Ureter (tissue), 1 donor: ENCODE results near the gene PAPSS1. TPM values are rescaled to one million over a fixed set of nuclear protein-coding genes. Genes with fewer than 3 reads are reported as not detected.
"Not testable (repeated sequence)": the region's sequence is repeated elsewhere in the genome, so short reads cannot be mapped to it uniquely, and the experiment has no call there.

Source experiments
- DNase-seq: peaks from one replicate; pipeline ENCODE4 v3.0.0-alpha.2; 2020; ENCODE audit warnings: low spot score
- total RNA-seq: library from RNA; stranded (reverse); gene quantifications from one replicate; pipeline ENCODE4 v1.2.4, GENCODE V29; 2023
- donor health status: DM: yes; HTN: yes; CAD: no.

Gene PAPSS1
- total RNA-seq, 1 donor from 2014 or later, result 44.7 TPM

DNA sequence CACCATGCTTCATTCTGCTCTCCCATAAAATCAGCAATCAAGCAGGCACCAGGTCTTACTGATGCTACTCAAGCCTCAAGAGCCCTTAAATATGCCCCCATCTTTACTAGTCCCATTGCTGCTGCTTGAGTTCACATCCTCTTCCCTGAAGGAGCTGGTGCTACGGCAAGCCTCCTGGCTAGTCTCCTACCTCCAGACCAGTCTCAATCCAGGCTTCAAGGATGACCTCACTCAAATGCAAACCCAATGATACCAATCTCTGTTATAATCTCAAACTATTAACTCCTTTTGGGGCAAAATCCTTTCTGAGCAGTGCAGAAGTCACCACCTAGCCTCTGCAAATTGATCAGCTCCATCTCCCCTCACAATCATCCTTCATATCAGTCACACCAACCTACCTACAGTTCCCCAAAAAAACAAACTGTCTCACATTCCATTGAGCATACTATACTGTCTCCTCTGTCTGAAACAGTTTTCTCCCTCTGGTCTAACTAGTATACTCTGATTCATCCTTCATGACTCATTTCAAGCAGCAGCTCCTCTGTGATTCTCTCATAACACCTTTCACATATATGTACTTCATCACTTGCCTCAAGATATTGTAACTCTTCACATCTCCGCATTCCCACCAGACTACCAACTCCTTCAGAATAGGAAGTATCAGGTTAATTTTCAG lies 30.0 kb downstream of the PAPSS1 start:
- DNase-seq, result no peak

DNA sequence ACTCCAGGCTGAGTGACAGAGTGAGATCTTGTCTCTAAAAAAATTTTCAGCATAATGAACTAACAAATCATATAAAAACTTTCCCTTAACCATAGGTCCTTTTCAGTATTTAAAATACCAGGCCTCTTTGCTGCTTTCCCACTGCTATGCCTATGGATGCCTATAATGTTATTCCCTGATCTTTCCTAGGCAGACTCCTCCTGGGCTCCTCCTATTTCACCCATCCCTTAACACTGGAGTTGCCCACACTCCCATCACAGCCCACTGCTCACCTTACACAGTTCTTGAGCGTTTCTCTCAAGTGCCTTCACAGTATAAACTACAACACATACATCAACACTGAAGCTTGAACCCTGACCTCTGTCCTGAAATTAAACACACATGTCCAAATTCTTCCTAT lies 31.6 kb downstream of the PAPSS1 start:
- no peak for DNase-seq

DNA sequence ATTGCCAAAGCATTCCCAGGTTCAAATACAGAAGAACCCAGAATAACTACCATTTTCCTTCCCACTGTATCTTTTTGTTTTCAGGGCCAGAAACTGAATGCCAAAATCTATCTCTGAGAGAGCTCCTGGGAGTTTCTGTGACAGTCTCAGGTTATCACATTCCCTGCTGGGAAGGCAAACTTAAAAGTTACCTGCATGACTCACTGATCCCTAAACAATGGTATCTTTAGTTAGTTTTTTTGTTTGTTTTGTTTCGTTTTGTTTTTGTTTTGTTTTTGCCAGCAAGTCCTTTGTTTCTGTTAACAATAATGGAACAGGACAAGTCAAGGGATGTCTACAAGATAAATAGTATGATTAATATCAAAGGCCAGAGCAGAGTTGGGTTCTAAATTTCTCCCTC lies 34.3 kb downstream of the PAPSS1 start:
- no peak for DNase-seq

GRCh38 chr4:107683873-107684272 lies 36.2 kb downstream of the PAPSS1 start:
- no peak for DNase-seq

- DNase-seq, result no peak
Measured at GRCh38 chr4:107682306-107682705, 37.7 kb downstream of the PAPSS1 start.

DNA sequence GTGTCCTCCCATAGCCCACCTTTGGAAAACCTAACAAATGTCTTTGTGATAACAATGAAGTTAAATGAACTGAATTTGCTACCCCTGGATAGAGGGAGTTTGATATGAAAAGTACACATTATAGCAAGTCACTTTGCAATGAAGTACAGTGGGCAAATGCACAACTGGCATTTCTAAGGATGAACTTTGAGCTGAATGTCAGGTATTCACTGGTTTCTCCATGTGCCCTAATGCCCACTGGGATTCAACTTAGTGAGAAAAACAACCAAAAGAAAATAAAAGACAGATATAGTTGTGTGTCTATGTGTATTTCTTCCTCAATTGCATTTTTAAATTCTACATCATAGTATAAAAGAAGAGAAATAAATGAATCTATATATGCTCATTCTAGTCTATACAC lies 51.0 kb downstream of the PAPSS1 start:
- DNase-seq, result no peak

- DNase-seq, result no peak
Measured at GRCh38 chr4:107666134-107666533, 53.9 kb downstream of the PAPSS1 start.

DNA sequence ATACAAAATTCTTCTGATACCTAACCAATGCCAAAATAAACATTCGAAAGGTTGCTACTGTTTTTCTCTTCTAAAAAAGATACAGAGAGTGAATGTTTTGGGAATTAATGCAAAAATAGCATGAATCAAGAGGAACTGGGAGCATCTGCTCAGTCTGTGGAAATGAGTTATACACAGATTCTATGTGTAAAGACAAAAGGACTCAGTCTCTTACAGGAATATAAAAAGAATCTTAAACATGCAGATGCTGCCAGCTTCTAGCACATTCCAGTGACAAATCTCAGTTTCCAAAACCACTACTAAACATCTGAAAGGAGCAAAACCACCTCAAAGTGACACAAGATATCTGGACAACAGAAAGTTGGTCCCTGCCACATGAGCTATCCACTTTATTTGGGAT lies 55.0 kb downstream of the PAPSS1 start:
- no peak for DNase-seq

DNA sequence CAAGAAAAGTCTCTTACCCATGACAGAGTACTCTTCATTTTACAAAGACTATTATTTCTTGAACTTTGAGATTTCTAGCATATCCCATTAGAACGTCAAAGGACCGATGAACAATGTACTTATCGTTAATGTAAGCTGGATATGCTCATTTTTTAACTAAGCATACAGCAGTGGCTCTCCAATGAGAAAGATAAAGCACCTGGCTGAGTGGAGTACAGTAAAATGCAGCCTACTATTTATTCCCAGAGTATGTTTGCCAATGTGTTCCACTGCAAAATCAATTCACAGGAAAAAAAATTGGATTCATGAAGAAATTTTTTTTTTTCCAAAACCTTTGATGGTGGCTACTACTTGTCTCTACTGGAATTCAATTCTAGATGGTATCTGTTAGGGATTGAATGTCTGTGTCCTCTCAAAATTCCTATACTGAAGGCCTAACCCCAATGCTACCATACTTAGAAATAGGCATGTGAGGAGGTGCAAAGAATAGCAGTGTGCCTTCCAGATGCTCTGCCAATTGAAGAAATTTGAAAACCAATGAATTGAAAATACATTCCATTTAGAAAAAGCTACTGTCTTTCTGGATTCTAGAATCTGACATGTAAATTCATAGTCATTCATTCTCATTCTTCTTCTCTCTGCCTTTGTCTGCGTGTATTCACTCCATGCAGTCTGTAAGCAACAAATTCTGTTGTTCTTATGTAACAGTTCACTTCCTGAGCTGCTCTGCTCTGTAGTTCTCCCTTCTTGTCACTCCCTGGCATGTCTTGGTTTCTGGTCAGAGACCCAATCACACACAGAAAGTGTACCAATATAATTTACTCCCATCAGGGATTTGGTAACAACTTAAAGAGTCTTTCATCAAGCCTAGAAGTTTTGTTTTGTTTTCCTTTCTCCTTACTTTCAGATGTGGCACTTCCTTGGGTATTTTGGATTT lies 61.4 kb downstream of the PAPSS1 start:
- DNase-seq, result no peak

- no peak for DNase-seq
Measured at GRCh38 chr4:107655289-107655688, 64.7 kb downstream of the PAPSS1 start.

DNA sequence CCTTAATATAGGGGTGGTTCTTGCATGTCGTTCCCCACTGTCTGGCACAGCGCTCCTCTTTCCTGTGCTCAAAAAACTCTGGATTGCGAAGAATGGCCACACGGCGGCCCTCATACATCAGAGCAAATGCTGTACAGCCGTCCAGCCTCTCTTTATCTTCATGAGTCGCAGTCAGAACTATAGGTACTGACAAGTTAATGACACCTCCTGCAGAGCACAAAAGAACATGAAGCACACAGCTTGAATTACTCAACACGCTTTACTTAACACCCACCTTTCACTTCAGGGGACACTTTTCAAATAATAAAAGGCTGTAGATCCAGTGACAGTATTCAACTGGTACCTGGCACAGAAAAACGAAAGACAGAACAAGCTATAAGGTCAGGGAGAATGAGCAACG lies 65.3 kb downstream of the PAPSS1 start:
- DNase-seq, result no peak

GRCh38 chr4:107651408-107651807 lies 68.6 kb downstream of the PAPSS1 start:
- not testable (repeated sequence) for DNase-seq

GRCh38 chr4:107650251-107650650 lies 69.8 kb downstream of the PAPSS1 start:
- DNase-seq, result no peak

GRCh38 chr4:107648178-107648991 lies 71.6 kb downstream of the PAPSS1 start:
- DNase-seq, result no peak

GRCh38 chr4:107647591-107647990 lies 72.4 kb downstream of the PAPSS1 start:
- no peak for DNase-seq

DNA sequence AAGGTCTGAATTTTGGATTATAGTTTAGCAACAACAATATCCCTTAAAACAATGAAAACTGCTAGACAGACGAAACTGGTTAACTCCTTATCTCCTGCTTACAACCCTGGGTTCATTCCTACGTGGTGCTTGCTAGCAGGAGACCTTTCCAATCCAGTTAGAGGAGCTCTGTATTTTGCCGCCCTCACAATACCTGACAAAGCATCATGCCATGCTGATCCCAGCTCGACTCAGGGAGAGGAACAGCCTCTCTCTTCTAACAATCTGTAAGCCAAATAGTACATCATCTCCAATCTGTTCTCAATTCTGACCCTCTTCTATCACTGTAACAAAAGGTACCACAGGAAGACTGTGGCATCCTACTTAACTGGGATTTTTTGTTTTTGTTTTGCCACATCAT lies 74.4 kb downstream of the PAPSS1 start:
- DNase-seq, result no peak

GRCh38 chr4:107643021-107643420 lies 77.0 kb downstream of the PAPSS1 start:
- DNase-seq, result no peak

GRCh38 chr4:107640878-107641277 lies 79.2 kb downstream of the PAPSS1 start:
- DNase-seq, result no peak

- DNase-seq, result no peak
Measured at GRCh38 chr4:107640197-107640596, 79.8 kb downstream of the PAPSS1 start.

- no peak for DNase-seq
Measured at GRCh38 chr4:107635735-107636134, 84.3 kb downstream of the PAPSS1 start.

DNA sequence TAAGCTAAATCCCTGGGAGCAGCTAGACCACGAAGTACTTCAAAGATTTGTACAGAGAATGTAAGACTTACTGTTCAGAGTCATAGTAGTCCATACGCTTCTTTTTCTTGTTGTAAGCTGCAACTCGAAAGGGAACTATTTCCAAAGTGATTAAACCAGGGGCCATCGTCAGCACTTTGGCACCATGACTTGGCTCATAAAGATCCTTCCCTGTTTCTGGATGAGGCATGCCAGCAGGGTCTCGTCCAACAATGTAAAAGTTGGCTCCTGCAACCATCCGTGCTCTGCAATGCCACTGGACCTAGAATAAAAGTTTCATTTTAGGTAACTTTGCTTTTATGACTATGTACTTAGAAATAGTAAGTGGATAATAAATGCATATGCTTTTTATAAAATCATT lies 88.5 kb downstream of the PAPSS1 start:
- peak; percentile 48 for DNase-seq

- DNase-seq, result no peak
Measured at GRCh38 chr4:107630185-107630705, 89.8 kb downstream of the PAPSS1 start.
